HG02610 (cell line): ENCODE results near the gene SEC14L3.
"Not testable (repeated sequence)": the region's sequence is repeated elsewhere in the genome, so short reads cannot be mapped to it uniquely, and the experiment has no call there.

Source experiments
- ATAC-seq: cut with Tn5 transposase; IDR thresholded peaks from one replicate; pipeline ENCODE4 v1.9.1; 2021; ENCODE audit warnings: mild to moderate bottlenecking, moderate library complexity; ENCODE audit not compliant: unreplicated experiment

Gene SEC14L3

DNA sequence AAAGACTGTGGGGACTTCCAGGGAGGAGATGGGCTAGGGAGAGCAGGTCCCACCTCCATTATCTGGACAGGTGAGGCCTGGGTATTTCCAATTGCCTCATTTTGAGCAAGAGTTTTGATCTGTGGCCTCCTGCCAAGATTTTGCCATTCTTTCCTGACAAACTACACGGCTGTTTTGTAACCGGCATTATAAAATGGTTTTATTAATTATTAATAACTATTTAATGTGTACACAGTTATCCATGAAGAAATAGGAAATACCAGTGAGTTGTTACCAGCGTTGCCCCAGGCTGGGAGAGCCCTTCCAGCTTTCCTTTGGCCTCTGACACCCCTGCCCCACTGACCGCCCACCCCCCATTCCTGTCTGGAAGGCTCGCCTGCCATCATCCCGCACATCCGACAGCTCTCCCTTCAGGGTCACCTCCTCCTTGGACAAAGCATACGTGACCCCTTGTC lies 14.9 kb upstream of the SEC14L3 start:
- no peak for ATAC-seq

DNA sequence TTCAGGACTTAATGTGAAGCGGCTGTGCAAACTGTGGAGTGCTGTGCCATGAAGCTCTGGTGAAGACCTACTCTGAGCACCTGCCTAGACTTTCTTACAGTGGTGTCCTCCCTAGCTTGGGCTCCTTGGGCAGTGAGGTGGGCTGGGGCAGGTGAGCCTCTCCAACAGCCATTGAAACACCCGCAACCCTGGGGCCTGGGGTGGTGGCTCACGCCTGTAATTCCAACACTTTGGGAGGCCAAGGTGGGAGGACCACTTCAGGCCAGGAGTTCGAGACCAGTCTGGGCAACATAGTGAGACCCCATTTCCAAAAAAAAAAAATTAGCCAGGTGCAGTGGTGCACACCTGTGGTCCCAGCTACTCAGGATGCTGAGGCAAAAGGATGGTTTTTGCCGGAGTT lies 14.3 kb upstream of the SEC14L3 start:
- no peak for ATAC-seq

DNA sequence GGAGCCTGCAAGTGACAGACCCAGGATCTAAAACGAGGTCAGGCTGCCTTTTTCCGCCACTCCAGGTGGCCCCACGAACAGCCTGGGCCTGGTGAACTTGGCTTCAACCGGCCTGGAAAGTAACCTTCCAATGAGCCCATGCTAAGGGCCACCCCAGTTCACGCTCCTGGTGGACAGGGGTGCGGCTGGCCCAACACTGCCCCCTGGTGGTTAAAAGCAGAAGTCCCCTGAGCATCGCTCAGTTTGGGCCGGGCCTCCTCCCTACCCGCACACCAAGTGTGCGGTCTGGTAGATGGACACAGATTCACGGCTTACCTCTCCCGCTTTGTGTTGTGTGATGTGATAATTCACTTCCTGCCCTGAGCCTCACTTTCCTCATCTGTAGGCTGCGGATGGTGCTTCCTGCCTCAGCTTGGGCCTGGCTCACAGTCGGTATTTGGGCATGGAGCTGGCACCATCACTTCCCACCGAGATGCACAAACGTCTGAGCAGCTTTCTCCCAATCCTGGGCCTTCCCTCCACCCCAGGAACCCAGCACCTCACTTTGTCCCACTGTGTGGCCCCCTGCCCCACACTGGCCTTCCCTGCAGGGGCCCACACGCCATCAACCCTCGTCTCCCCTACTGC lies 13.7 kb upstream of the SEC14L3 start:
- ATAC-seq, result no peak

DNA sequence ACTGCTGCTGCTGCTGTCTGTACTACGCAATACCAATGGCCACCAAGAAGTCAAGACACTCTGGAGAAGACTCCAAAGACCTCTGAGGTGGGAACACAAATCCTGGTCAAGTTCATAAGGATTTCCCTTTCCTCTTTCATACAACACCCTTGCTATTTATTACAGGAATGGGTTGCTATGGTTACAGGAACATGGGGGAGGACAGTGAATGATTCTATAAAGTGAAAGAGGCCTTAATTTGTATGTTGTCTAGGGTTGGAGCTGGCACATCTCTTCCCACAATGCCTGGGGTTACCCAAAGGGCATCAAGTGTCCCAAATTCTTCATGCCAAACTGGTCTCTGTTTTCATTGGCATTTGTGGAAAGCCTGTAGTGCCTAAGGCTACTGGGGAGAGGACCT lies 11.4 kb upstream of the SEC14L3 start:
- no peak for ATAC-seq

DNA sequence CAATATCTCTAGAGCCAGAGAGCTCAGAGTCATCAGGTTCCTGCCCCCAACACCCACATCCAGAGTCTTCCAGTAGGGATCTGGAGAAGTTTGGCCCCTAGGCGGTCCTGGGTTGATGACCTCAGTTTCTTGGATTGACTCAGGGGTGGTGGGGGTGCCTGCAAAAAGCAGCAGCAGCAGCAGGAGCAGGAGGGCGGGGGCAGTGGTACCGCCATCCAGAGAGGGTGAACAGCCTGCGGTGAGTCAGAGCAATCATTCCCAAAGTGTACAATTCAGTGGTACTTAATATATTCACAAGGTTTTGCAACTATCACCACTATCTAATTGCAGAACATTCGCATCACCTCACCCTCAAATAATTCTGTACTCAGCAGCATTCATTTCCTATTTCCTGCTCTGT lies 9.9 kb upstream of the SEC14L3 start:
- ATAC-seq, result no peak

DNA sequence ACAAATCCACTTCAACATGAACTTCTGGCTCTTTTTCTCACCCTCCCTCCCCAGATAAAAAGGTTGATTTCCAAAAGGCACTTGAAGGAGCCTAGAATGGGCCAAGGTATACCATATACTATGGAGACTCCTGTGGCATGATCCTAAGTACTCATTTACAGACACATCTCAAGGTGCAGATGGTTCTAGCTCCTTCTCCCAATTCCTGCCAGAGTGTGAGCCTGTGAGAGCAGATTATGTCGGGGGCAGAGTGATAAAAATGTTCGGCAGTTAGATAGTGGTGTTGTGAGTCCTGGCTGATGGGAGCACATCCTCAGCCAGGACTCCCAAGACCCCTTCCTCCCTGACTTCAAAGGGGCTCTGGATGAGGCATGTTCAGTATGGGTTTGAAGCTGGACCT lies 8.2 kb upstream of the SEC14L3 start:
- ATAC-seq, result no peak

DNA sequence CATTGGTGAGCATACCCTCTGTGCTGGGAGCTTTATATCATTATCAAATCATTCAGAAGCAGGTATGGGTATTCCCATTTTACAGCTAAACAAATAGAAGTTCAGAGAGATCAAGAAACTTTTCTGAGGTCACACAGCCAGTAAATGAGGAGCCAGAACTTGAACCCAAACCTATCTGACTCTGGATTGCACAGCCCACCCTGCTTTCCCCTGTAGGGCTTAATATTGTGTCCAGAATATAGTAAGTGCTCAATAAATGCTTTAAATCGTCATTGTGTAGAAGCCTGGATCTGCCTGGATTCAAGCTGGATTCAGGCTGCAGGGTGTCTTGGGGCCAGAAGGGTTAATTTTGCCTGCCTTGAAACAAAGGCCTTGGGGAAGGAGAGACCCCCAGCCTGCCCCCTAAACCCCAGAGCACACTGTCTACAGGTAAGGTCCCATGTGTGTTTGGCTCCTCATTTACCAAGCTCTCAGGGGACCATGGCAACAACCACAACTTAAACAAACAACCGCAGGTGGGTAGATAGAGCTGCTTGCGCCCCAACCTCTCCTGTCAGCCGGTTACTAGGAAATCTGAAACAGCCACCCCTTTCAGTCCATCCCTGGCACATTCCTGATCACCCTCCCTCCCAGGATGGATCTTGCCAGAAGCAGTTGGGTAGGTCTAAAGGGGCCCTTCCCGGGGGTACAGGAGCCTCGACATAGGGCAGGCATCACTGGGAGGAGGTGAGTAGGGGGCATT lies 3.0 kb upstream of the SEC14L3 start:
- ATAC-seq, result no peak

DNA sequence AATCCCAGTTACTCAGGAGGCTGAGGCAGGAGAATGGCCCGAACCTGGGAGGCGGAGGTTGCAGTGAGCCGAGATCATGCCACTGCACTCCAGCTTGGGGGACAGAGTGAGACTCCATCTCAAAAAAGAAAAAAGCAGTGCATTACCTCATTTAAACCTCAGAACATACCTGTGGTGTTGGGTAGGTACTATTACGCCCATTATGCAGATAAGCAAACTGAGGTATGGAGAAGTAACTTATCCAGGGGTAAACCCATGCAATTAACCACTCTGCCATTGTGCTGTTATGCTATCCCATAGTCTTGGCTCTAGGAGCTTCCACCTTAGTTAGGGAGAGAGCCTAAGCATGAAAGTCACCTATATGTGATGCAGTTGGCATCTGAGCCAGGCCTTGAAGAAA lies 2.3 kb upstream of the SEC14L3 start:
- ATAC-seq, result no peak

DNA sequence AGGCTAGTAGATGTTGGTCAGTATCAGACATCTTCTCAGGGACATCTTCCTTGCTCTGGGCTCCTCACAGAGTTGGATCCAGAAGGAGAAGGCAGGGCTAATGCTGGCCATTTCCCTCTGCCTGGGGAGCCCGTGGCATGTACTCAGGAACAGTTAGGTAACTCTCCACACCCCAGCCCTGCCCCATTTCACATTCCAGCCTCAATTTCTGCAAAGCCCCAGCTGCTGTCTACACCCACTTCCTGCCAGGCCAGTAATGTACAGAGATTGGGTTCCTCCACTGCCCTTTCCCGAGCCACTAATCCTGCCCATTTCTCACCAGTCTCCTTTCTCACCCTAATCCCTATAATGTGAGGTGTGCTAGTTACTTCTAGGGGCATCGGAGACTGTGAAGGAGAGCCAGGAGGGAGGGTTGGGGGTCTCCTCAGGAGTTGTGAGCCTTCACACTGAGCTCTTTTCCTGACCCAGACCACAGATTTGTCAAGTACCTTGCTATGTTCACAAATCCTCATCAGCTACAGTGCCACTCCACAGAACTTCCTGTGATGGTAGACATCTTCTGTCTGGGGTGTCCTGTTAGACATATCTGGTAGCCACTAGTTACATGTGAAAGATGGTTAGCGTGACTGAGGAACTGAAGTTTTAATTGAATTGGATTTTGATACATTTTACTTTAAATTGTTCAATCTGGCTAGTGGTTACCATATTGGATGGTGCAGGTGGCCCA lies 1.3 kb upstream of the SEC14L3 start:
- ATAC-seq, result no peak

DNA sequence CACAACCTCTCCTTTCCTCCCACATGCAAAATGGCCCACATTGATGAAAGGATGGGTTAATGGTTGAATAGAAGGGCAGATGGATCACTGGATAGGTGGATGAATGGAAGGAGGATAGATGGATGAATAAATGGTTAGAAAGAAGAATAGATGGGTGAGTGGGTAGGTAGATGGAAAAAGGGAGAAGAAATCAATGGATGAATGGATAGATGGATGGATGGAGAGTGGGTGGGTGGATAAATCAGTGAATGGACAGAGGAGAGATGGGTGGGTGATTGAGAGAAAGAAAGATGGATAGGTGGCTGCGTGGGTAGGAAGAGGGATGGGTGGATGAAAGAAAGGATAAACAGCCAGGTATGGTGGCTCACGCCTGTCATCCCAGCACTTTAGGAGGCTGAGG lies 1.2 kb downstream of the SEC14L3 start:
- no peak for ATAC-seq

DNA sequence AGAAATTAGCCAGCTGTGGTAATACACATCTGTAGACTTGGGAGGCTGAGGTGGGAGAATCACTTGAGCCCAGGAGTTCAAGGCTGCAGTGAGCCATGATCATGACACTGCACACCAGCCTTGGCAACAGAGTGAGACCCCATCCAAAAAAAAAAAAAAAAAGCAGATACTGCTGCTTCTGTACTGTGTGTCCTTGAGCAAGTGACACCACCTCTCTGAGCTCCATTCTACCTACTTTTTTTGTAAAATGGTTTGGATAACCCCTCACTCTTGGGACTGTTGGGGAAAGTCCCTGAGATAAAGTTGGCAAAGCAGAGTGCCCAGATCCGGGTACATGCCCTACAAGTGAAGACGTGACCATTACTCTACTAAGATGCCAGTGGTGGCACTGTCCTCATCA lies 2.7 kb downstream of the SEC14L3 start:
- no peak for ATAC-seq

DNA sequence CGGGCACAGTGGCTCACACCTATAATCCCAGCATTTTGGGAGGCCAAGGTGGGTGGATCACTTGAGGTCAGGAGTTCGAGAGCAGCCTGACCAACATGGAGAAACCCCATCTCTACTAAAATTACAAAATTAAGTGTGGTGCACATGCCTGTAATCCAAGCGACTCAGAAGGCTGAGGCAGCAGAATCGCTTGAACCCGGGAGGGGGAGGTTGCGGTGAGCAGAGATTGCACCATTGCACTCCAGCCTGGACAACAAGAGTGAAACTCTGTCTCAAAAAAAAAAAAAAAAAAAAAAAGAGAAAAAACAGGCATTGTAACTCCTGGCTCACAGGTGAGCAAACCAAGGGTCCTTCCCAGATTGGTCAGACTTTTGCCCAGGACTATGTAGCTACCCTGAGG lies 11.3 kb downstream of the SEC14L3 start:
- ATAC-seq, result not testable (repeated sequence)

DNA sequence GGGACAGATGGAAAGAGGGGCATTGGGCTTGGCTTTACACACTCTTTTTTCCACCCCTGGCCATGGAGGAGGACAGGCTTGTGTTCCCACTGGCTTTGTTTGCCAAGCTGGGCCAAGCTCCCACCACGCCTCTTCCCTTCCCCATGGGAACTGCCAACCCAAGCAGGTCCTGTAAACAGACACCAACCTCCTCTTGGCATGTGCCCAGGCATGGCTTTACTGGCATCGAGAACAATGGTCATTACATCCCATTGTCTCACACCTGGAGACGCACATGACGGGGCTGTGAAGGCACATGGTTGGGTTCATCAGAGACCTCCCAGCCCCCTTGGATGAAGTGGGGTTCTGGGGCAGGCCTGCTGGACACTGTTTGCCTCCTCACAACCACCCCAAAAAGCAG lies 11.7 kb downstream of the SEC14L3 start:
- no peak for ATAC-seq

DNA sequence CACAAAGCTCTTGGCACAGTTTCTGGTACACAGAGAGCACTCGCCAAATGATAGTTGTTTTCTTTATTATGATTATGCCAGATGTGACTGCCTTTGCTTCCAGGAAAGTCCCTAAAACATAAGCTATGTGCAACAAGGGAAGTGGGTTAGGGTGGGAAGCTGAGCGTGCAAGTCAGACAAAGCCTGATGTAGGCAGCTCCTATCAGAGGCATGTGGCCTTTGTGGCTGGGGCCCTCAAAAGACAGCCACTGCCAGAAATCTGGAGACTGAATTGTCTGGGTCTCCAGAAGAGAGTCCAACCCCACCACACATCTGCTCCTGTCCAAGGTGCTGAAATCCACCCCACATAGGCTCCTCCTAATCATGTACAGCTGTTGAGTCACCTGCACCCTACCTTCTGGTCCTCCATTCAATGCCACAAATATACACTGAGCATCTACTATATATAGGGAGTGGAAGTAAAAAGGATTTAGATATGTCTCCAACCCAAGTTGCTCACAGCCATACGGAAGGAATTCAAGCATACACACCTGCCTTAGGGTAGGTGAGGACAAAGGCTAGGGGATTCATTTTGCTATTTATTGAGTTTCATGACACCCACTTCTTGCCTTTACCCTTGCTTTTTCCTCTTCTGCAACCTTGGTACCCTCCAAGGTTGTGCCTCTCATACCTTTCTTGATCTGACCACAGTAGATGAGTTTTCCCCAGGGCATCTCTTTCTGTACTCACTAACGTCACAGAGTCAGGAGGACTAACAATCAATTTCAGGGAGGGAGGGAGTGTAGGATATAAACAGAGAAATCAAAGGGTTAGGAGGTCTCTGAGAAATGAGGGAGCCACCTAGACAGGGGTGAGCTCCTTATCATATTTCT lies 12.4 kb downstream of the SEC14L3 start:
- no peak for ATAC-seq

DNA sequence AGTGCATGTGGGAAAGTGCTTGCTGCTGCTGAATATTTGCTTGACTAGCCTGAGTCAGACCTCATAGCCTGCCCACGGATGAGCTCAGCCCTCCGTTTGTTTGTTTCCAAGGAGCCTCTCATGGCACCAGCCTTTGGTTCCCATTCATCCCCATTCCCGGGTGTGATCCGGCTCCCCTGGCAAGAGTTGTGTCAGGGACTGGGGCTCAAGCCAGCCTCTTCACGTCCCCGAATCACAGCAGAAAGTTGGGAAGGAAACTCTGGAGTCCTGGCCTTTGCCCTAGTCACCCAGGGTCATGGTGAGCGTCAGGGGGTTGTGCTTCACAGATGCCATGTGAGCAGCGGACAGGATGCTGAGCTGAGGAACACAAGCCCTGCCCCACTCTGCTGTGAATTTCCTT lies 13.8 kb downstream of the SEC14L3 start:
- no peak for ATAC-seq

DNA sequence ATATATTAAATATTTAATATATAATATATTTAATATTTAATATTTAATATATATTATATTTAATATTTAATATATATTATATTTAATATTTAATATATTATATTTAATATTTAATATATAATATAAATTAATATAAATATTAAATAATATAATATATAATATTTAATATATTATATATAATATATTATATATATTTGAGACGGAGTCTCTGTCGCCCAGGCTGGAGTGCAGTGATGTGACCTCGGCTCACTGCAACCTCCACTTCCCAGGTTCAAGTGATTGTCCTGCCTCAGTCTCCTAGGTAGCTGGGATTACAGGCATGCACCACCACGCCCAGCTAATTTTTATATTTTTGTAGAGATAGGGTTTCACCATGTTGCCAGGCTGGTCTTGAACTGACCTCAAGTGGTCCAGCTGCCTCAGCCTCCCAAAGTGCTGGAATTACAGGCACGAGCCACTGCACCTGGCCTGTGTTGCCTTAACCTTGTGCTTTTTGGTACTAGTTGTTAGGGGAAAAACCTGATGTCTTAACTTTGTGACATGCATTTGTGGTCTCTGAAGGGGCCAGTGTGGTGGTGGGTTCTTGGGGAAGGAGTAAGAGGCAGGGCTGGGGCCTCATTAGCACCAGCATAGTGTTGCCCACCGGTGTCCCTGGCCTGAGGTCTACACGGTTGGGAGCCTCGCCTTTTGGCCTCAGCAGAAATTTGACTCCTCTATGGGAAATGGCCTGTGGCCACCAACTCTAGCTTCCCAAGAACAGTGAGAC lies 16.6 kb downstream of the SEC14L3 start:
- no peak for ATAC-seq

DNA sequence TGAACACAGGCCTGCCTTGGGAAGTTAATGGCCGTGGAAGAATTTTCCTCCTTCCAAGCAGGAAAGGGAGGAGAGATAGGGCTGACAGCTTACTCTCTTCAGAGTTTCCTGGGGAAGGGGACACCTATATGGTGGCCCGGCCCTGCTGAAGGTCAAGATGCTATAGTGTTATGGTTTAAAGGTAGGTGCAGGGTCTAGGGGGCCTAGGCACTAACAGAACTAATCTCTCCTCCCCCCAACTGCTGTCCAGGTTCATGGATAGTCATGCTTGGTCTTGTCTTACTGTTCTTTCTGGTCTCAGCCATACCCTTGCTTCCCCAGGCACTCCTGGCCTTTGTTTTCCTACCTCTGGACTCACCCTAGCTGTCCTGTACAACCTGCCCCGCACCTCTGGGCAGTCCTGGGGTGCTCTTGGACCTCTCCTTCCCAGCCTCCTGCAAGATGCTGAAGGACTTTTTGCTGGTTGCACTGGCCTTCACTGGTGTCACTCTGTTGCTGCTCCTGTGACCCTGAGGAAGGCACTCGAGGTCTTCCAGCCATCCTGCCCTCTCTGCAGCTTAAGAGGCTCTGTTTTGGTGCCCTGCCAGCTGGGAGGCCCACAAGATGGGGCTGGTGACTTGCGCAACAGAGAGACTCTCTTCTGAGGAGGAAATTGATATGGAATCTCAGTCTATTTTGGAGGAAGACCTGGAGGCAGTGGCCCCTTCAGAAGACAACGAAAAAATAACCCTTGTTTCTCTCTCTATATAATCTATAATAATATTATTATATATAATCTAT lies 17.9 kb downstream of the SEC14L3 start:
- no peak for ATAC-seq

DNA sequence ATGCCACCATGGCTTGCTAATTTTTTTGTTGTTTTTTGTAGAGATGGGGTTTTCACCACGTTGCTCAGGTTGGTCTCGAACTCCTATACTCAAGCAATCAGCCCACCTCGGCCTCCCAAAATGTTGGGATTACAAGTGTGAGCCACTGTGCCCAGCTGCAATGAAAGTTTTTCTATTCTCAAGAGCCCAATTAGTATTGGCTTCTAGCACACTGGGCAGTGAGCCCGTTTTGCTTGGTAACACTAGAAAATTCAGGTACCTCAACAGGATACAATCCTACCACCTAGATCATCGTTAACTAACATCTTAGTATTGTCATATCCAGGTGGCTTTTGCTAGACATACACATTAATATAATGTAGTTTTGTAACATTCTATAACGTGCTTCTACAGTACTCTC lies 19.0 kb downstream of the SEC14L3 start:
- ATAC-seq, result no peak

DNA sequence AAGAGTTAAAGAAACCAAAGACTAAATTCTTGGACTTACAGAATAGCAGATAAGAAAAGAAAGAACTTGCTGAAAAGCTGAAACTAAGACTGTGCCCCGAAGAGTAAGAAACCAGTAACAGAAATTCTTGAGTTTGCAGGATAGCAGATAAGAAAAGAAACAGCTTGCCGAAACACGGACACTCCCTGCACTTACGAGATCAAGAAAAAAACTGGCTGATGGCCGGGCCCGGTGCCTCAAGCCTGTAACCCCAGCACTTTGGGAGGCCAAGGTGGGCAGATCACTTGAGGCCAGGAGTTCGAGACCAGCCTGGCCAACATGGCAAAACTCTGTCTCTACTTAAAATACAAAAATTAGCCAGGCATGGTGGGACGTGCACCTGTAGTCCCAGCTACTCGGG lies 20.3 kb downstream of the SEC14L3 start:
- ATAC-seq, result not testable (repeated sequence)

DNA sequence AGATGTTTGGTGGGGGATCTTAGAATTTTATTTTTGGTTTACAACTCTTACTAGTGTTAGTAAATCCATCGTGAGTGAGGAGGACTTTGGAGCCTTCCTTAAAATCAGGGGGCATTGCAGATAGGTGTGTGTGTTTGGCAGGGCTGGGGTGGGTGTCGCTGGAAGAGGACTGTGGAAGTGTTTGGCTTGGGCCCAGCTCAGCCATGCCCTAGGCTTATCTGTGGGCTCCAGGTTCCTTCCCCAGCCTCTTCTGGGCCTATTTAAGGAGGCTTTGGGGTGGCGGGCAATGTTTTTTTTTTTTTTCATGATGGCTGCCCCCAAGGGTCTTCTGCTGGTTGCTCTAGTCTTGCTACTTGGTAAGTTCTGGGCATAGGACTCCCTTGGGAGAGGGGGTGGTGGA lies 24.2 kb downstream of the SEC14L3 start:
- ATAC-seq, result no peak
